ENCODE data around the gene THSD4.

The THSD4 gene

GRCh38 chr15:71756599-71757352 lies 641.5 kb downstream of the THSD4 start:
- H3K27me3 ChIP-seq (replicated peaks; ENCODE audit: insufficient read depth, low read length) = no peaks in the 10 kb centered on the region
- H3K9ac ChIP-seq (ENCODE audit: low read length) = no peak overlapping the region
- H3K27ac ChIP-seq (ENCODE audit: low read length) = no peak overlapping the region
- H3K4me1 ChIP-seq (ENCODE audit: low read length) = no peaks in the 10 kb centered on the region
- H3K79me2 ChIP-seq (ENCODE audit: low read length) = no peaks in the 10 kb centered on the region
- DNase-seq = no peak
- no peaks in the 10 kb centered on the region for H3K9me2 ChIP-seq (replicated peaks; ENCODE audit: insufficient read depth, low read length)
- no peak overlapping the region for H2AFZ ChIP-seq (ENCODE audit: low read length)
- H3K4me3 ChIP-seq (ENCODE audit: low read length) = no peak overlapping the region
- H3K9me3 ChIP-seq (replicated peaks; ENCODE audit: insufficient read depth, low read length) = no peaks in the 10 kb centered on the region
- no peak overlapping the region for H3K4me2 ChIP-seq (ENCODE audit: low read depth, low read length)
- no peaks in the 10 kb centered on the region for H3K36me3 ChIP-seq (replicated peaks; ENCODE audit: insufficient read depth, low read length)
- no peaks in the 10 kb centered on the region for H3F3A ChIP-seq (ENCODE audit: insufficient read depth, low read length)
- H4K20me1 ChIP-seq (ENCODE audit: insufficient read depth, low read length) = no peaks in the 10 kb centered on the region
- no peak for TF ChIP-seq CTCF (IDR thresholded peaks at IDR 0.05; ENCODE audit: low read length)

- TF ChIP-seq CTCF (IDR thresholded peaks at IDR 0.05; ENCODE audit: low read length) (no peak), EZH2 (optimal IDR thresholded peaks at IDR 0.05; ENCODE audit: low read depth, low read length) (no peak), EZH2phosphoT487 (IDR thresholded peaks at IDR 0.05; ENCODE audit: low read length) (no peak)
Observed at GRCh38 chr15:71757741-71758530, 642.7 kb downstream of the THSD4 start.

GRCh38 chr15:71758711-71759110 lies 643.4 kb downstream of the THSD4 start:
- H3K79me2 ChIP-seq (ENCODE audit: low read length) = no peaks in the 10 kb centered on the region
- H3F3A ChIP-seq (ENCODE audit: insufficient read depth, low read length) = no peaks in the 10 kb centered on the region
- H3K9me3 ChIP-seq (replicated peaks; ENCODE audit: insufficient read depth, low read length) = no peaks in the 10 kb centered on the region
- no peak overlapping the region for H3K9ac ChIP-seq (ENCODE audit: low read length)
- H3K4me2 ChIP-seq (ENCODE audit: low read depth, low read length) = no peak overlapping the region
- no peak overlapping the region for H3K27ac ChIP-seq (ENCODE audit: low read length)
- no peaks in the 10 kb centered on the region for H3K9me2 ChIP-seq (replicated peaks; ENCODE audit: insufficient read depth, low read length)
- no peaks in the 10 kb centered on the region for H3K27me3 ChIP-seq (replicated peaks; ENCODE audit: insufficient read depth, low read length)
- DNase-seq = no peak
- H3K4me3 ChIP-seq (ENCODE audit: low read length) = no peak overlapping the region
- H2AFZ ChIP-seq (ENCODE audit: low read length) = no peak overlapping the region
- H4K20me1 ChIP-seq (ENCODE audit: insufficient read depth, low read length) = no peaks in the 10 kb centered on the region
- H3K36me3 ChIP-seq (replicated peaks; ENCODE audit: insufficient read depth, low read length) = no peaks in the 10 kb centered on the region
- H3K4me1 ChIP-seq (ENCODE audit: low read length) = no peaks in the 10 kb centered on the region
- TF ChIP-seq CTCF (IDR thresholded peaks at IDR 0.05; ENCODE audit: low read length) (no peak), EZH2phosphoT487 (IDR thresholded peaks at IDR 0.05; ENCODE audit: low read length) (no peak)

More at GRCh38 chr15:71757741-71758530, 642.7 kb downstream of the THSD4 start:
- H3K9me2 ChIP-seq (replicated peaks; ENCODE audit: insufficient read depth, low read length) = no peaks in the 10 kb centered on the region
- H3K9ac ChIP-seq (ENCODE audit: low read length) = no peak overlapping the region
- H3K9me3 ChIP-seq (replicated peaks; ENCODE audit: insufficient read depth, low read length) = no peaks in the 10 kb centered on the region
- H3K27ac ChIP-seq (ENCODE audit: low read length) = no peak overlapping the region
- no peaks in the 10 kb centered on the region for H3K4me1 ChIP-seq (ENCODE audit: low read length)
- H3K4me3 ChIP-seq (ENCODE audit: low read length) = no peak overlapping the region
- no peak overlapping the region for H2AFZ ChIP-seq (ENCODE audit: low read length)
- H3K27me3 ChIP-seq (replicated peaks; ENCODE audit: insufficient read depth, low read length) = no peaks in the 10 kb centered on the region
- no peak overlapping the region for H3K4me2 ChIP-seq (ENCODE audit: low read depth, low read length)
- no peaks in the 10 kb centered on the region for H3K79me2 ChIP-seq (ENCODE audit: low read length)
- DNase-seq = no peak
- no peaks in the 10 kb centered on the region for H3K36me3 ChIP-seq (replicated peaks; ENCODE audit: insufficient read depth, low read length)
- H4K20me1 ChIP-seq (ENCODE audit: insufficient read depth, low read length) = no peaks in the 10 kb centered on the region
- H3F3A ChIP-seq (ENCODE audit: insufficient read depth, low read length) = no peaks in the 10 kb centered on the region

Data from MM.1S (cell line).